Astrocyte (in vitro differentiated cells and primary cell): ENCODE results near the gene OPCML.

Experiments used
- EZH2 ChIP-seq: IDR thresholded peaks from 2 replicates; pipeline ENCODE4 v1.6.1; 2012; ENCODE audit warnings: mild to moderate bottlenecking, low read length, inconsistent platforms; ENCODE audit not compliant: insufficient read depth
- TF ChIP-seq, protein P1 (sequence below): IDR thresholded peaks from 2 replicates; pipeline ENCODE4 v1.5.1; 2011; ENCODE audit warnings: low read depth, mild to moderate bottlenecking, inconsistent platforms, low read length, moderate library complexity; ENCODE audit not compliant: insufficient read depth

DNA sequence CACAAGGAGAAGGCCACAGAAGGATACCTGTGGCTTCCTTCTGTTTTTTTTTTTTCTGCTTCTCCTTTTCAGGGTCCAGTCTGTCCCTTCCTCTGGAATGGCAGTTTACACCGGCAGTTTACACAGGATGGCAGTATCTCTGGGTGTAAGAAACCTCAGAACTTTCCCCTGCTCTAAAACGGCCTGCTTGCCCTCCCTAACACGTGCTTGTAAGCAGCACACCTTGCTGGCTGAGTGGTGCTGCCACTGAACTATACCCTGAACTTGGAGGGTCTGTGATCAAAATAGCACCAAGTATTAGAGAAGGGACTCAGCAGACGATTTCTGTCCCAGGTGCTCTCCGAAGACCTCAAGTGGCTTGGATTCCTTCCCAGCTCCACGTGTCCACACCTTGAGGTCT is 904 bp upstream of the OPCML start:
- TF ChIP-seq, protein P1, sequence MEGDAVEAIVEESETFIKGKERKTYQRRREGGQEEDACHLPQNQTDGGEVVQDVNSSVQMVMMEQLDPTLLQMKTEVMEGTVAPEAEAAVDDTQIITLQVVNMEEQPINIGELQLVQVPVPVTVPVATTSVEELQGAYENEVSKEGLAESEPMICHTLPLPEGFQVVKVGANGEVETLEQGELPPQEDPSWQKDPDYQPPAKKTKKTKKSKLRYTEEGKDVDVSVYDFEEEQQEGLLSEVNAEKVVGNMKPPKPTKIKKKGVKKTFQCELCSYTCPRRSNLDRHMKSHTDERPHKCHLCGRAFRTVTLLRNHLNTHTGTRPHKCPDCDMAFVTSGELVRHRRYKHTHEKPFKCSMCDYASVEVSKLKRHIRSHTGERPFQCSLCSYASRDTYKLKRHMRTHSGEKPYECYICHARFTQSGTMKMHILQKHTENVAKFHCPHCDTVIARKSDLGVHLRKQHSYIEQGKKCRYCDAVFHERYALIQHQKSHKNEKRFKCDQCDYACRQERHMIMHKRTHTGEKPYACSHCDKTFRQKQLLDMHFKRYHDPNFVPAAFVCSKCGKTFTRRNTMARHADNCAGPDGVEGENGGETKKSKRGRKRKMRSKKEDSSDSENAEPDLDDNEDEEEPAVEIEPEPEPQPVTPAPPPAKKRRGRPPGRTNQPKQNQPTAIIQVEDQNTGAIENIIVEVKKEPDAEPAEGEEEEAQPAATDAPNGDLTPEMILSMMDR, result no peak
- TF ChIP-seq EZH2, result no peak
